Endothelial cell of umbilical vein (primary cell): ENCODE measurements around the gene RIC8A. TPM values are rescaled to one million over a fixed set of nuclear protein-coding genes. Genes with fewer than 3 reads are reported as not detected.

Experiments
- BruUV-seq: library from RNA; stranded (reverse); fragments of 400-500 nt; replicated peaks from 2 replicates; lab custom pipeline; 2021; lab: Mats Ljungman, UMichigan
- CTCF ChIA-PET: fragments of 300-600, 350-600 bp; sonication (Branson Sonifier 250); formaldehyde crosslinking; loops from one replicate; lab custom pipeline; 2021; ENCODE audit warnings: antibody characterized with exemption, inconsistent platforms; lab: Charles Lee
- POLR2A ChIA-PET: fragments of 300-600, 350-600 bp; sonication (Branson Sonifier 250); formaldehyde crosslinking; loops from one replicate; lab custom pipeline; 2021; ENCODE audit warnings: antibody characterized with exemption, inconsistent platforms; lab: Charles Lee
- DNase-seq: peaks from one replicate; pipeline ENCODE4 v3.0.0-alpha.2; 2011; ENCODE audit warnings: low read depth, low spot score
- FAIRE-seq: peaks from 2 replicates; lab custom pipeline; 2011; peaks lifted over from hg19 to GRCh38; lab: Jason Lieb, UNC
- H2AFZ ChIP-seq: 2 replicates; pipeline ENCODE4 v1.6.0; 2012; ENCODE audit warnings: low read depth, low read length, control low read depth, inconsistent platforms
- H3K27ac ChIP-seq: 2 replicates; pipeline ENCODE4 v1.5.1; 2011; ENCODE audit warnings: low read depth, mild to moderate bottlenecking, control low read depth, low read length, moderate library complexity; ENCODE audit not compliant: insufficient read depth
- H3K27me3 ChIP-seq, 2 experiments: 2 replicates each; pipeline versions ENCODE4 v1.6.0 to v1.6.1; 2011; ENCODE audit warnings: low read length in 2 of 2, mixed read lengths in 1 of 2; ENCODE audit not compliant: control insufficient read depth in 2 of 2, insufficient read depth in 2 of 2
- H3K36me3 ChIP-seq, 2 experiments: 2 replicates in 1 of 2; 3 replicates in 1 of 2; pipeline ENCODE4 v1.5.1; 2011; ENCODE audit warnings: low read length in 2 of 2, mild to moderate bottlenecking in 1 of 2, moderate library complexity in 1 of 2; ENCODE audit not compliant: control insufficient read depth in 2 of 2, insufficient read depth in 2 of 2; ENCODE audit errors: extremely low read depth in 1 of 2
- H3K4me1 ChIP-seq: 3 replicates; pipeline ENCODE4 v1.5.1; 2011; ENCODE audit warnings: mild to moderate bottlenecking, low read length; ENCODE audit not compliant: control insufficient read depth, insufficient read depth; ENCODE audit errors: extremely low read depth
- H3K4me2 ChIP-seq: 2 replicates; pipeline ENCODE4 v1.6.1; 2011; ENCODE audit warnings: low read length, control low read depth, mixed read lengths; ENCODE audit not compliant: insufficient read depth
- H3K4me3 ChIP-seq, 3 experiments: fragments of 200-600 bp in 1 of 3; sonication (generic), shearing (Covaris generic) in 1 of 3; replicated peaks in 1 of 3; 2 replicates each; pipeline ENCODE4 v1.5.1; 2011 to 2016; ENCODE audit warnings: control low read depth in 3 of 3, low read length in 3 of 3, mild to moderate bottlenecking in 2 of 3, inconsistent platforms in 1 of 3, low read depth in 1 of 3, moderate library complexity in 1 of 3; ENCODE audit not compliant: insufficient read depth in 1 of 3
- H3K79me2 ChIP-seq: 2 replicates; pipeline ENCODE4 v1.6.0; 2012; ENCODE audit warnings: low read length, inconsistent platforms; ENCODE audit not compliant: control insufficient read depth, insufficient read depth
- H3K9ac ChIP-seq: replicated peaks from 2 replicates; pipeline ENCODE3; 2011; ENCODE audit warnings: low read length, control low read depth; ENCODE audit not compliant: insufficient read depth; ENCODE audit errors: extremely low read depth
- H3K9me1 ChIP-seq: replicated peaks from 3 replicates; pipeline ENCODE4 v1.6.0; 2011; ENCODE audit warnings: mild to moderate bottlenecking, low read length; ENCODE audit not compliant: control insufficient read depth, insufficient read depth; ENCODE audit errors: extremely low read depth
- H3K9me3 ChIP-seq: replicated peaks from 2 replicates; pipeline ENCODE4 v1.5.1; 2012; ENCODE audit warnings: low read length, inconsistent platforms; ENCODE audit not compliant: control insufficient read depth, insufficient read depth
- H4K20me1 ChIP-seq: replicated peaks from 2 replicates; pipeline ENCODE3; 2011; ENCODE audit warnings: mild to moderate bottlenecking, low read length; ENCODE audit not compliant: control insufficient read depth, insufficient read depth; ENCODE audit errors: extremely low read depth
- CTCF ChIP-seq, 2 donors: IDR thresholded peaks; 1 replicate in 1 of 2; 2 replicates in 1 of 2; pipeline ENCODE4 v1.5.1; 2011; ENCODE audit warnings: low read length in 2 of 2, mild to moderate bottlenecking in 2 of 2, moderate library complexity in 2 of 2, control low read depth in 1 of 2, inconsistent platforms in 1 of 2, low read depth in 1 of 2; ENCODE audit not compliant: insufficient read depth in 1 of 2; ENCODE audit errors: extremely low read depth in 1 of 2
- EZH2 ChIP-seq: IDR thresholded peaks from 2 replicates; pipeline ENCODE4 v1.6.1; 2012; ENCODE audit warnings: borderline replicate concordance, low read depth, mild to moderate bottlenecking, moderate library complexity, low read length, inconsistent platforms; ENCODE audit not compliant: severe bottlenecking
- FOS ChIP-seq: IDR thresholded peaks from 2 replicates; pipeline ENCODE4 v1.6.1; 2011; ENCODE audit warnings: mild to moderate bottlenecking, low read length, moderate library complexity, borderline replicate concordance; ENCODE audit not compliant: insufficient read depth
- GATA2 ChIP-seq: IDR thresholded peaks from 2 replicates; pipeline ENCODE4 v1.7.0; 2011; ENCODE audit warnings: low read depth, mild to moderate bottlenecking, moderate library complexity, mixed read lengths, low read length; ENCODE audit not compliant: insufficient read length, insufficient read depth
- JUN ChIP-seq: IDR thresholded peaks from 2 replicates; pipeline ENCODE4 v1.6.1; 2011; ENCODE audit warnings: borderline replicate concordance, low read depth; ENCODE audit not compliant: insufficient read length, insufficient read depth
- MAX ChIP-seq: IDR thresholded peaks from 2 replicates; pipeline ENCODE4 v1.6.1; 2011; ENCODE audit not compliant: insufficient read depth, insufficient read length
- MYC ChIP-seq: IDR thresholded peaks from one replicate; pipeline ENCODE4 v1.6.1; 2011; ENCODE audit warnings: mild to moderate bottlenecking, low read depth, low read length
- POLR2A ChIP-seq: IDR thresholded peaks from 2 replicates; pipeline ENCODE4 v1.6.1; 2012; ENCODE audit warnings: low read depth, mild to moderate bottlenecking, control low read depth, low read length
- POLR2AphosphoS5 ChIP-seq: IDR thresholded peaks from 2 replicates; pipeline ENCODE4 v1.6.1; 2012; ENCODE audit warnings: low read depth, mild to moderate bottlenecking, control low read depth, low read length, moderate library complexity; ENCODE audit not compliant: insufficient read depth
- dilution Hi-C: fragments of 300-500 bp; cut with MboI; formaldehyde crosslinking; loops from one replicate; pipeline ENCODE4 v1.15.0; 2019; ENCODE audit warnings: low sequenced_read_pairs; ENCODE audit not compliant: extremely low pct_ligation_motif_present
- intact Hi-C: fragments of 100-400 bp; cut with micrococcal nuclease; formaldehyde crosslinking; loops from one replicate; pipeline ENCODE4 v1.10.0; 2022
- polyA plus RNA-seq, 4 experiments: library from polyadenylated mRNA; depleted of rRNA in 3 of 4; stranded (reverse) in 3 of 4; unstranded in 1 of 4; fragments of >200 nt; gene quantifications; 2 replicates each; pipeline versions ENCODE4 v1.2.1 to v1.2.3, GENCODE V29; 2011 to 2012; ENCODE audit warnings: missing spikeins in 1 of 4
- total RNA-seq: library from RNA; stranded (reverse); gene quantifications from 2 replicates; pipeline ENCODE4 v1.2.3, GENCODE V29; 2021

Gene RIC8A
- total and polyA plus RNA-seq, 2 donors (not counting 3 experiments of a cell fraction or from before 2014, with no cell fraction given) = 112 to 143 TPM

- DNase-seq (no peak), FAIRE-seq (no peak)
- H3K27ac ChIP-seq = no peak overlapping the region
- dilution Hi-C loops (no loop called here), intact Hi-C loops (no loop called here)
- H3K4me1 ChIP-seq = peaks cover 11% of the 10 kb centered on the region
- no peaks in the 10 kb centered on the region for H3K9me3 ChIP-seq
- H3K36me3 ChIP-seq = peaks cover 0 to 2% of the 10 kb centered on the region in 2 experiments
- no peaks in the 10 kb centered on the region for H4K20me1 ChIP-seq
- H3K4me2 ChIP-seq = no peak overlapping the region
- H3K4me3 ChIP-seq = no peak overlapping the region
- H3K79me2 ChIP-seq = peaks cover 11% of the 10 kb centered on the region
- TF ChIP-seq POLR2AphosphoS5 (no peak), FOS (no peak), MAX (no peak), GATA2 (no peak), POLR2A (no peak), EZH2 (no peak), CTCF (IDR thresholded peaks at IDR 0.05; ENCODE audit: extremely low read depth in 1 of 2, insufficient read depth in 1 of 2, low read depth in 1 of 2, low read length in 2 of 2) (no peak), MYC (no peak), JUN (no peak)
- no peaks in the 10 kb centered on the region for H3K9me1 ChIP-seq
- BruUV-seq = no TSS peak
- no peak overlapping the region for H3K9ac ChIP-seq
- ChIA-PET POLR2A (no interaction called here), CTCF (interaction anchor here (1.0 kb wide), 1 partner anchor 16 kb away, joined by 3 read pairs; no protein-coding TSS in a partner anchor)
- no peak overlapping the region for H2AFZ ChIP-seq
- H3K27me3 ChIP-seq = no peaks in the 10 kb centered on the region
Observed at GRCh38 chr11:232783-233565, 25.5 kb downstream of the RIC8A start.
